Mucosa of gallbladder (tissue), 1 donor: ENCODE data around the gene PRC1. TPM values are rescaled to one million over a fixed set of nuclear protein-coding genes. Genes with fewer than 3 reads are reported as not detected.

Experiments
- DNase-seq: peaks from one replicate; pipeline ENCODE4 v3.0.0-alpha.2; 2020; ENCODE audit warnings: low spot score
- total RNA-seq: library from RNA; stranded (reverse); gene quantifications from one replicate; pipeline ENCODE4 v1.2.1, GENCODE V29; 2021
- donor health status: DM: no; HTN: no; CAD: no.

PRC1 gene
- total RNA-seq, 1 donor from 2014 or later: 6.6 TPM

- no peak for DNase-seq
These were observed 38.6 kb downstream of the PRC1 start for GRCh38 chr15:90955624-90956273.

GRCh38 chr15:90954712-90955623 lies 39.4 kb downstream of the PRC1 start, which contains the start of gene RCCD1:
Gene RCCD1 (plus strand): TSS chr15:90954884. CDS start chr15:90956735, 1,851 bp downstream.
- DNase-seq: peak; percentile 96

- no peak for DNase-seq
These were observed 40.2 kb downstream of the PRC1 start for GRCh38 chr15:90953947-90954711.

- DNase-seq: no peak
These were observed 41.2 kb downstream of the PRC1 start for GRCh38 chr15:90952901-90953677.

- DNase-seq: no peak
These were observed 43.7 kb downstream of the PRC1 start for GRCh38 chr15:90950676-90951075.

- no peak for DNase-seq
These were observed 44.2 kb downstream of the PRC1 start for GRCh38 chr15:90949979-90950675.

GRCh38 chr15:90948506-90948905 lies 45.8 kb downstream of the PRC1 start:
- DNase-seq: no peak

GRCh38 chr15:90947577-90948357 lies 46.6 kb downstream of the PRC1 start:
- no peak for DNase-seq

GRCh38 chr15:90946941-90947576 lies 47.3 kb downstream of the PRC1 start:
- DNase-seq: no peak

- DNase-seq: no peak
These were observed 47.8 kb downstream of the PRC1 start for GRCh38 chr15:90946538-90946937.

GRCh38 chr15:90945091-90945490 lies 49.2 kb downstream of the PRC1 start:
- no peak for DNase-seq

GRCh38 chr15:90942354-90943120 lies 51.8 kb downstream of the PRC1 start:
- no peak for DNase-seq

GRCh38 chr15:90941038-90941437 lies 53.3 kb downstream of the PRC1 start:
- no peak for DNase-seq

- DNase-seq: no peak
These were observed 54.6 kb downstream of the PRC1 start for GRCh38 chr15:90939756-90940155.

- DNase-seq: no peak
These were observed 56.1 kb downstream of the PRC1 start for GRCh38 chr15:90938261-90938660.

- DNase-seq: no peak
These were observed 57.5 kb downstream of the PRC1 start for GRCh38 chr15:90936823-90937222.

- peak; percentile 94 for DNase-seq
These were observed 59.2 kb downstream of the PRC1 start, which contains the start of gene UNC45A for GRCh38 chr15:90934949-90935751. Gene UNC45A (plus strand): TSS chr15:90935285. CDS start chr15:90935325, 40 bp downstream.
